Central memory CD8-positive, alpha-beta T cell (primary cell): ENCODE results near the gene LSM2.
"Not testable (repeated sequence)": the region's sequence is repeated elsewhere in the genome, so short reads cannot be mapped to it uniquely, and the experiment has no call there.

Experiments used
- ATAC-seq: fragments of 150-1000 bp; cut with Tn5 transposase; replicated peaks from 2 replicates; pipeline ENCODE4 v1.10.0; 2022; ENCODE audit warnings: mild to moderate bottlenecking, moderate FRiP score, moderate number of reproducible peaks; ENCODE audit not compliant: poor library complexity, severe bottlenecking; ENCODE audit errors: extremely low read depth
- DNase-seq, 2 donors: peaks; one replicate each; pipeline ENCODE4 v3.0.0; 2021; ENCODE audit warnings: low spot score in 2 of 2
- H3K27ac Mint-ChIP-seq: one replicate; pipeline ENCODE4 v1.8.0; 2022; ENCODE audit warnings: low read depth, mild to moderate bottlenecking, moderate library complexity, mixed read lengths
- H3K27me3 Mint-ChIP-seq: one replicate; pipeline ENCODE4 v1.8.0; 2022; ENCODE audit warnings: mixed read lengths
- H3K36me3 Mint-ChIP-seq: one replicate; pipeline ENCODE4 v1.8.0; 2022; ENCODE audit warnings: mild to moderate bottlenecking, moderate library complexity, mixed read lengths; ENCODE audit not compliant: insufficient read depth
- H3K4me1 Mint-ChIP-seq: one replicate; pipeline ENCODE4 v1.8.0; 2022; ENCODE audit warnings: mixed read lengths
- H3K4me3 Mint-ChIP-seq: one replicate; pipeline ENCODE4 v1.8.0; 2022; ENCODE audit warnings: mild to moderate bottlenecking, moderate library complexity, mixed read lengths
- H3K9me3 Mint-ChIP-seq: one replicate; pipeline ENCODE4 v1.8.0; 2022; ENCODE audit warnings: mixed read lengths

The LSM2 gene

DNA sequence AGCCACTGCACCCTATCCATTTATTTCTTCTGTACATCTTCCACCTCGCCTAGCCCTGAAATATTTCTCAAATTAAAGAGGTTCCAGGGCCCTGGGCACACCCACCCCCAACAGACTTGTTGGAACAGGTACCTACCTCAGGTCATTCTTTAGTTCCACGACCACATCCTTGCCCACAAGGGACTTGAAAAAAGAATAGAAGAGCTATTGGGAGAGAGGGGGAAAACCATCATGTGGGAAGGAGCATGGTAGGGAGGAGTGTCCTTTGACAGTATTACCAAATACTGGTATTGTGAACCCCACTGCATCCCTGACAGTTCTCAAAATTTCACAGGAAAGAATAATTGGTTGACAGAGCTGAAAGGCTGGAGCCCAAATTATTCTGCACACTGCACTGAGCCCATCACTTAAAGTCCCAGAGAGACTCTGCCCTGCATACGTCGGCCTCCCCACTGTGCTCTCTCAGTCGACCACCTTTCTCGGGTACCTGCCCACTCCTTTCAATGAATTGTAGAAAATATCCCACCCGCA, 762 bp downstream of the LSM2 start:
- no peak for DNase-seq
- peak overlapping the region; percentile 82 for H3K4me3 Mint-ChIP-seq
- H3K27me3 Mint-ChIP-seq, result no peaks in the 10 kb centered on the region
- H3K9me3 Mint-ChIP-seq, result no peaks in the 10 kb centered on the region
- H3K36me3 Mint-ChIP-seq, result peaks cover 16% of the 10 kb centered on the region
- peaks cover 21% of the 10 kb centered on the region for H3K4me1 Mint-ChIP-seq
- peak overlapping the region; percentile 90 for H3K27ac Mint-ChIP-seq
- ATAC-seq, result peak; percentile 29

DNA sequence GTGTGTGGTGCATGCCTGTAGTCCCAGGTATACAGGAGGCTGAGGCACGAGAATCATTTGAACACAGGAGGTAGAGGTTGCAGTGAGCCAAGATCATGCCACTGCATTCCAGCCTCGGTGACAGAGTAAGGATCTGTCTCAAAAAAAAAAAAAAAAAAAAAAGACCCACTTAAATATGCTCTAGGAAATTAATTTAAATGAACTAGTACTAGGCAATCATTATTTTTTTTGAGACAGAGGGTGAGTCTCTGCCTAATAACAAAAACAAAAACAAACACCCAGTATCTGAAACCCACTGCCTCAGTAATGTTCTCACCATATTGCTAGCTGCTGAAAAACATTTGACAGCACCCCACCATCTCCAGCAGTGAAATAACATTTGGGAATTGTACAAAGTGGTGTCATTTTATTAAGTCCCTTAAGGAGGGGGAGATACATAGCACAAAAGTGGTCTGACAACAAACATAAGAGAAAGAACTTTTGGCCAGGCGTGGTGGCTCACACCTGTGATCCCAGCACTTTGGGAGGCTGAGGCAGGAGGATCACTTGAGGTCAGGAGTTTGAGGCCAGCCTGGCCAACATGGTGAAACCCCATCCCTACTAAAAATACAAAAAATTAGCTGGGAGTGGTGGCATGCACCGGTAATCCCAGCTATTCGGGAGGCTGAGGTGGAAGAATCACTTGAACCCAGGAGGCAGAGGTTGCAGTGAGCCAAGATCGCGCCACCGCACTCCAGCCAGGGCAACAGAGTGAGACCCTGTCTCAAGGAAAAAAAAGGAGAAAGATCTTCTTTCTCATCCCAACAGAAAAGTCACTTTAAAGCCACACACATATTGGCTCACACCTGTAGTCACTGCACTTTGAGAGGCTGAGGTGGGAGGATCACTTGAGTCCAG, 5.5 kb downstream of the LSM2 start:
- H3K27ac Mint-ChIP-seq, H3K4me3 Mint-ChIP-seq, DNase-seq, H3K27me3 Mint-ChIP-seq, ATAC-seq, H3K9me3 Mint-ChIP-seq: not testable (repeated sequence)
- peaks cover 12% of the 10 kb centered on the region for H3K36me3 Mint-ChIP-seq
- peaks cover 31% of the 10 kb centered on the region for H3K4me1 Mint-ChIP-seq

DNA sequence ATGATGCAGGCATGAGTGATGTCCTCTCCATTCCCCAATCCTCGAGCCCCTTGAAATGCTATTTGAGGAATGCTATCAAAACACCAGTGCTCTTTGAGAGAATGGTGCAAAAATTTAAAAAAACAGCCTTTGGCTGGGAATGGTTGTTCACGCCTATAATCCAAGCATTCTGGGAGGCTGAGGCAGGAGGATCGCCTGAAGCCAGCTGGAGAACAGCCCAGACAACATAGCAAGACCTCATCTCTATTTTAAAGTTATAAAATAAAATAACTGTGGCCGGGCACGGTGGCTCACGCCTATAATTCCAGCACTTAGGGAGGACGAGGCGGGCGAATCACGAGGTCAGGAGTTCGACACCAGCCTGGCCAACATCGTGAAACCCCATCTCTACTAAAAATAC, 7.0 kb downstream of the LSM2 start:
- no peak for ATAC-seq
- DNase-seq, result no peak
- H3K27ac Mint-ChIP-seq, result no peak overlapping the region
- H3K9me3 Mint-ChIP-seq, result no peaks in the 10 kb centered on the region
- H3K4me3 Mint-ChIP-seq, result no peak overlapping the region
- H3K27me3 Mint-ChIP-seq, result no peaks in the 10 kb centered on the region
- H3K36me3 Mint-ChIP-seq, result peaks cover 16% of the 10 kb centered on the region
- H3K4me1 Mint-ChIP-seq, result peaks cover 31% of the 10 kb centered on the region

DNA sequence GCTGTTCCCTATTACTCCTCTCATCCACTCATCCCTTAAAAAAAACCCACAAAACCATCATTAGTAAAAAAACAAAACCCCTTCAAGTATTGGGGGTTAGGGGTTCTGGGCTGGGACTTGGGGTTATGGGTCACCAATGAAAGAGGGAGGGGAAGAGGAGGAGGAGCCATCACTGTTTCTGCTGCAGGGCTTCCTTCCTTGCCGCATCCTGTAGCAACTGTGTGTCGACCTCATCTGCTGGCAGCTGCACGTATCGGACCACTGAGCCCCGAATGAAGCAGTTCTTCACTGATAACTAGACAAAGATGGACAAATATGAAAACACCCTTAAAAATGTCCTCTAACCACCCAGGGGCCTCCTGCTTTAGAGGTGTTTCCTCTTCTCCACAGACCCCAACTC, 9.2 kb downstream of the LSM2 start:
- ATAC-seq (peak; percentile 33), DNase-seq (no peak)
- H3K4me3 Mint-ChIP-seq, result peak overlapping the region; percentile 57
- no peaks in the 10 kb centered on the region for H3K9me3 Mint-ChIP-seq
- H3K36me3 Mint-ChIP-seq, result peaks cover 13% of the 10 kb centered on the region
- H3K27me3 Mint-ChIP-seq, result no peaks in the 10 kb centered on the region
- peaks cover 37% of the 10 kb centered on the region for H3K4me1 Mint-ChIP-seq
- no peak overlapping the region for H3K27ac Mint-ChIP-seq

DNA sequence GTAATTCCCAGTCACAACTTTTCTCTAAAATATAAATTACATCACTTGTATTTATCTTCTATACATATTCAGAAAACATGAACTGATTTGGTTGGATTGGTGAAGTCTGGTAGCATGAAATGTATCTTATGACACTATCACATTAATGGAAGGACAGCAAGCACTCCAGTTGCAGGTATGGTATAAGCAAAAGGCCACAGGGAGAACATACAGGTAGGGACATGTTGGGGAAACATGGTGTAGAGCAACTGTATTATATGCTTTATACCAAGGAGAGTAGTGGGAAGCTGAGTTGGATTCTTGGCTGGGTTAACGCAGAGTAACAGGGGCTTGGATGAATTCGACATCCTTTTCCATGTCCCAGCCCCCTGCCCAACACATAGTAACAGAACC, 9.8 kb downstream of the LSM2 start:
- H3K27ac Mint-ChIP-seq, result peak overlapping the region; percentile 98
- H3K36me3 Mint-ChIP-seq, result peaks cover 9% of the 10 kb centered on the region
- DNase-seq (no peak), ATAC-seq (no peak)
- H3K4me3 Mint-ChIP-seq, result peak overlapping the region; percentile 57
- no peaks in the 10 kb centered on the region for H3K27me3 Mint-ChIP-seq
- H3K4me1 Mint-ChIP-seq, result peaks cover 37% of the 10 kb centered on the region
- no peaks in the 10 kb centered on the region for H3K9me3 Mint-ChIP-seq

DNA sequence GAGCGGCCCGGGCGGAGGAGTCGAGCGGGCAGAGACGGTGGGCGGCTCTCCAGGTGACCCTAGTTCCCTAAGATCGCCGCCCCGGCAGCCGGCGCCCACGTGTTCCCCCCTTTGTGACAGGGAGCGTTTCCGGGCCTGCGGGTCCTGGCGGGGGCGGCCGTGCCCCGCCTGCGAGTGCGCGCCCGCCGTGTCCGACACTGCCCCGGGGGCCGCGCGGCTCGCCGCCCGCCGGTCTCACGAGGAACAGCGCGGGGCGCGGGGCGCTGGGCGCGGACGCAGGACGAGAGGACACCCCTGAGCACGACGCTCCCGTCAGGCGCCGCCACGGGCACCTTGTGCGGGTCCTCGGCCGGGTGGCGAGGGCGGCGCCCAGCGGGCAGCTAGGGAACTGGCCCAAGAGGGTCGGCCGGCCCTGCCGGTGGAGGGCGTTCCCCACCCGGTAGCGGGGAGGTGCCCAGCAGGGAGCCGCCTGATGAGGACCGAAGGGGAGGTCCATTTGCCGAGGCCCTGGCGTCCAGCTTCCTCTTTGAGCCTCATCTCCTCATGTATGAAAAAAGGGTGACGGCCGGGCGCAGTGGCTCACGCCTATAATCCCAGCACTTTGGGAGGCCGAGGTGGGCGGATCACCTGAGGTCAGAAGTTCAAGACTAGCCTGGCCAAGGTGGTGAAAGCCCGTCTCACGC, 11.0 kb downstream of the LSM2 start, which contains the start of gene VARS1:
Gene VARS1, minus strand, starts transcription at position 137 of the 683 bp plus-strand sequence. CDS start 535 bp downstream, outside the sequence.
- peak within 1 kb of the TSS; percentile 98 for H3K4me3 Mint-ChIP-seq
- no peaks in the 10 kb centered on the region for H3K27me3 Mint-ChIP-seq
- DNase-seq (peak; percentile 76 to 82), ATAC-seq (peak; percentile 80)
- H3K4me1 Mint-ChIP-seq, result peaks cover 38% of the 10 kb centered on the region
- H3K36me3 Mint-ChIP-seq, result peaks cover 9% of the 10 kb centered on the region
- H3K9me3 Mint-ChIP-seq, result no peaks in the 10 kb centered on the region
- peak within 1 kb of the TSS; percentile 98 for H3K27ac Mint-ChIP-seq

DNA sequence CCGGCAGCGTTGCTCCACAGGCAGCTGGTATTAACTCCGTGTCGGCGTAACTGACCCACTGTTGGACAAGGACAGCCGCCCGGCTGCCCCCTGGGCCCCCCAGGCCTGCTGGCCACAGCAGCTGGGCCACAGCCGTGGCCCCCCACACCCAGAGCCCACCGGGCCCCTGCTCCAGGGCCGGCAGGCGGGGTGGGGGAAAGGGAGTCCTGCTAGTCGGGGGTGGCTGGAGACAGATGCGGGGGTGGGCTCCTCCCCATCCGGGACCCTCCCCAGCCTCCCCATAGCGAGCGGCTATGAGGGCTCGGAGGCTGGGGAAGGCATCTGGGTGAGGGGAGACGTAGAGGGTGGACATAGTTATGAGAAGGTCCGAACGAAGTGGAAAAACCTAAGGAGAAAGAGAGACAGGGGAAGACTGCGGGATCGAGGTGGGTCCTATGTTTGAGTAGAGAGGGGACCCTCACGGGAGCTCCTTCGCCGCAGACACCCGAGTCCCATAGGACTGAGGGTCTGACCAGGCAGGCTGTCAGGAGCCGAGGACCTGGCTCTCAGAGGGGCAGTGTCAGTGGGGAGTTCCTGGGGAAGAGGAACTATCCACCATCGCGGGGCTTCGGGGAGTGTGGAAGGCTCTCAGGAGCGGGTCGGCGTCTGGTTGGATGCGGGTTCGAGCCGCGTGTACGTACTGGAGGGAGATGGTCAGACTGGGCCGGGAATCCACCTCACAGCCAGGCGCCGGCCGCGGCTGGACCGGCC, 11.7 kb downstream of the LSM2 start:
- no peak for DNase-seq
- peaks cover 42% of the 10 kb centered on the region for H3K4me1 Mint-ChIP-seq
- H3K36me3 Mint-ChIP-seq, result peaks cover 12% of the 10 kb centered on the region
- ATAC-seq, result peak; percentile 8
- no peaks in the 10 kb centered on the region for H3K9me3 Mint-ChIP-seq
- H3K27ac Mint-ChIP-seq, result peak overlapping the region; percentile 98
- no peaks in the 10 kb centered on the region for H3K27me3 Mint-ChIP-seq
- peak overlapping the region; percentile 98 for H3K4me3 Mint-ChIP-seq

DNA sequence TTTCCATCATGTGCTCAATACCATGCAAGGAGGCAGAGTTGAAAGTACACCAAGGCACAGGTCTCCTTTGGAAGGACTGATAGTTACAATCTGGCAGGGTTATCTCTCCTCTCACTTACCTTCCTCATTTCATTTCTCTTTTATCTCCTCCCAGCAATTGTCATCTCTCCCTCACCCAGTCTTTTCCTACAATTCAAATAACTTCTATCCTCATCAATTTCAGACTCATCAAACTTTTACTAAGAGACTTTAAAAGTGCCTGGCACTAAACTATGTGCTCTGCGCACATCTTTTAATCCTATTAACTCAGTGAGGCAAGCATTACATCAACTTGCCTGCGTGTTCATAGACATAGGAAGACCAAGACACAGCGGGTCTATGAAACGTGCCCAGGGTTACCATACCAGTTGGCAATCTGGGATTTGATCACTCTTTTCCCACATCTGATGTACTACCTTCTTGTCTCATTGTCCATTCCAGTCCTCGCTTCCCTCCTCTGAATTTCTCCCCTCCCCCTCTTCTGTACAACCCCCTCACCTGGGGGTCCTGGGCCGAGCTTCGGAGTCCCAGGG, 12.4 kb downstream of the LSM2 start:
- no peak for ATAC-seq
- no peaks in the 10 kb centered on the region for H3K9me3 Mint-ChIP-seq

DNA sequence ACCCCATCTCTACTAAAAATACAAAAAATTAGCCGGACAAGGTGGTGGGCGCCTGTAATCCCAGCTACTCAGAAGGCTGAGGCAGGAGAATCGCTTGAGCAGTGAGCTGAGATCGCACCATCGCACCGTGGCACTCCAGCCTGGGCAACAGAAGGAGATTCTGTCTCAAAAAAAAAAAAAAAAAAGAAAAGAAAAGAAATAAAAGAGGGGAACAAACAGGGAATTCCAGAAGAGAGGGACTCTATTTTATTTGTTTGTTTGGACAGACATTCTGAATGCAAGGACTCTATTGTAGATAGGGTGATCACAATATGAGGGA, 12.9 kb downstream of the LSM2 start:
- Mint-ChIP-seq H3K36me3 (peaks cover 16% of the 10 kb centered on the region), H3K4me3 (peak overlapping the region; percentile 98), H3K4me1 (peaks cover 42% of the 10 kb centered on the region), H3K27ac (peak overlapping the region; percentile 98)
- not testable (repeated sequence) for H3K27me3 Mint-ChIP-seq, ATAC-seq, DNase-seq, H3K9me3 Mint-ChIP-seq

More for the DNA sequence above, 12.4 kb downstream of the LSM2 start:
- DNase-seq, result no peak
- Mint-ChIP-seq H3K27ac (peak overlapping the region; percentile 98), H3K4me1 (peaks cover 42% of the 10 kb centered on the region), H3K27me3 (no peaks in the 10 kb centered on the region), H3K36me3 (peaks cover 16% of the 10 kb centered on the region), H3K4me3 (peak overlapping the region; percentile 98)

DNA sequence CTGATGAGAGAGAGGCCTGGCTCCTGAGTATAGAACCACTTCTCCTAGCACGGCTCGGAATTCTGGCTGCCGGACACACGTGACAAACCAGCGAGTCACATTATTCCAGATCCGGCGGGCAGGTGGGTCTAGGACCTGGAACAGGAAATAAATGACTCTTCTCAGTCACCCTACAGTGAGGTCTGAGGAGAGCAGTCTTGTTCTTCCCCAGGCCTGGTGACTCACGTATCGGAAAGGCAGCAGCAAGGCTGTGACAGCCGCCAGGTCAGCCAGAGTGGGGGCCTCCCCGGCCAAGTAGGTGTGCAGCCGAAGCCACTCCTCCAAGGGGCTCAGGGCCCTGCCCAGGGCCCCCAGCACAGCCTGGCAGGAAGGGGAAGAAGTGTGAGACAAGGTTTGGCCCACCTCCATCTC, 14.0 kb downstream of the LSM2 start:
- H3K4me3 Mint-ChIP-seq, result no peak overlapping the region
- H3K27me3 Mint-ChIP-seq, result no peaks in the 10 kb centered on the region
- H3K9me3 Mint-ChIP-seq, result no peaks in the 10 kb centered on the region
- H3K4me1 Mint-ChIP-seq, result peaks cover 35% of the 10 kb centered on the region
- DNase-seq (no peak), ATAC-seq (no peak)
- H3K27ac Mint-ChIP-seq, result peak overlapping the region; percentile 98
- H3K36me3 Mint-ChIP-seq, result peaks cover 13% of the 10 kb centered on the region

DNA sequence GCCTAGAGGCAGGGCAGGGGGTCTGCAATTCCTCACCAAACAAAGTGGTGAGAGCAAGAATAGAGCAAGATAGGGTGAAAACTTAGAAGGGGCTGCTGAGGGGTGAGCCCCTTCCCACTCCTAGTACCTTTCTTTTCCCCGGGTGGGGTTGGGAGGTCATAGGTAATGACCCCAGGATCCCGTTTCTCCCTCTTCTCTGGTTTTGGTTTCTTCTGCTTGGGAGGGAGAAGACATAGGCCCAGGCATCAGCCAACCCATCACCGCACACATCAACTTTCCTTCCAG, 14.7 kb downstream of the LSM2 start:
- no peaks in the 10 kb centered on the region for H3K27me3 Mint-ChIP-seq
- H3K9me3 Mint-ChIP-seq, result no peaks in the 10 kb centered on the region
- DNase-seq, result no peak
- no peak for ATAC-seq
- peak overlapping the region; percentile 13 for H3K27ac Mint-ChIP-seq
- peaks cover 13% of the 10 kb centered on the region for H3K36me3 Mint-ChIP-seq
- no peak overlapping the region for H3K4me3 Mint-ChIP-seq
- H3K4me1 Mint-ChIP-seq, result peaks cover 28% of the 10 kb centered on the region
